DOHH2 (cell line): ENCODE results near the gene ESYT2.
"Not testable (repeated sequence)": the region's sequence is repeated elsewhere in the genome, so short reads cannot be mapped to it uniquely, and the experiment has no call there.

ENCODE experiments used
- EZH2phosphoT487 ChIP-seq: fragments of 200-600 bp; sonication (generic); IDR thresholded peaks from 2 replicates; pipeline ENCODE4 v1.6.1; 2017; ENCODE audit warnings: borderline replicate concordance, mild to moderate bottlenecking, antibody characterized with exemption, low read length, moderate library complexity, mixed read lengths
- TF ChIP-seq, protein P1 (sequence below): fragments of 200-600 bp; sonication (generic); IDR thresholded peaks from one replicate; pipeline ENCODE4 v1.5.1; 2014; ENCODE audit warnings: antibody characterized with exemption, mild to moderate bottlenecking, low read depth, low read length; ENCODE audit not compliant: poor library complexity, severe bottlenecking

GRCh38 chr7:158862985-158863610, 33.8 kb upstream of the ESYT2 start:
- TF ChIP-seq, protein P1, sequence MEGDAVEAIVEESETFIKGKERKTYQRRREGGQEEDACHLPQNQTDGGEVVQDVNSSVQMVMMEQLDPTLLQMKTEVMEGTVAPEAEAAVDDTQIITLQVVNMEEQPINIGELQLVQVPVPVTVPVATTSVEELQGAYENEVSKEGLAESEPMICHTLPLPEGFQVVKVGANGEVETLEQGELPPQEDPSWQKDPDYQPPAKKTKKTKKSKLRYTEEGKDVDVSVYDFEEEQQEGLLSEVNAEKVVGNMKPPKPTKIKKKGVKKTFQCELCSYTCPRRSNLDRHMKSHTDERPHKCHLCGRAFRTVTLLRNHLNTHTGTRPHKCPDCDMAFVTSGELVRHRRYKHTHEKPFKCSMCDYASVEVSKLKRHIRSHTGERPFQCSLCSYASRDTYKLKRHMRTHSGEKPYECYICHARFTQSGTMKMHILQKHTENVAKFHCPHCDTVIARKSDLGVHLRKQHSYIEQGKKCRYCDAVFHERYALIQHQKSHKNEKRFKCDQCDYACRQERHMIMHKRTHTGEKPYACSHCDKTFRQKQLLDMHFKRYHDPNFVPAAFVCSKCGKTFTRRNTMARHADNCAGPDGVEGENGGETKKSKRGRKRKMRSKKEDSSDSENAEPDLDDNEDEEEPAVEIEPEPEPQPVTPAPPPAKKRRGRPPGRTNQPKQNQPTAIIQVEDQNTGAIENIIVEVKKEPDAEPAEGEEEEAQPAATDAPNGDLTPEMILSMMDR = not testable (repeated sequence)
- TF ChIP-seq EZH2phosphoT487 = not testable (repeated sequence)
